ENCODE data around the gene TKT.

Gene TKT

DNA sequence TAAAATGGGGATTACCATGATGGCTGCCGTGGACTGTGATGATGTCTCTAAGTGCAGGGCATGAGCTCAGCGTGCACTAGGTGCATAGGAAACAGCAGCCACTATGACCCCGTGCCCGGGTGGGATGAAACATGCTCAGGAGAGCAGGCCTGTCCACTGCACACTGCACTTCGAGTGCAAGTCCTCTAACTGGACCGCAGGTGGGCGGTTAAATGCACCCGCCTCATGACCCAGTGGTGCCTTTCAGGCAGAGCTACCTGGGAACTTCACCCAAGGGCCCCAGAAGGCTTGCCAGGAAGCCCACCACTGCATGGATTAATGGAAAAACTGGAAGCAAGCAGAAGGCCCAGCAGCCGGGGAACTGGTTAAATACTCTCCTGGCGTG is 60.8 kb downstream of the TKT start:
- TF ChIP-seq MYC (IDR thresholded peaks at IDR 0.05; ENCODE audit: low read depth, low read length) (no peak), MAX (IDR thresholded peaks at IDR 0.05; ENCODE audit: low read depth, low read length) (no peak), POLR2A (IDR thresholded peaks at IDR 0.05; ENCODE audit: extremely low read depth, insufficient read length) (no peak)
- TF ChIP-seq, protein P1, sequence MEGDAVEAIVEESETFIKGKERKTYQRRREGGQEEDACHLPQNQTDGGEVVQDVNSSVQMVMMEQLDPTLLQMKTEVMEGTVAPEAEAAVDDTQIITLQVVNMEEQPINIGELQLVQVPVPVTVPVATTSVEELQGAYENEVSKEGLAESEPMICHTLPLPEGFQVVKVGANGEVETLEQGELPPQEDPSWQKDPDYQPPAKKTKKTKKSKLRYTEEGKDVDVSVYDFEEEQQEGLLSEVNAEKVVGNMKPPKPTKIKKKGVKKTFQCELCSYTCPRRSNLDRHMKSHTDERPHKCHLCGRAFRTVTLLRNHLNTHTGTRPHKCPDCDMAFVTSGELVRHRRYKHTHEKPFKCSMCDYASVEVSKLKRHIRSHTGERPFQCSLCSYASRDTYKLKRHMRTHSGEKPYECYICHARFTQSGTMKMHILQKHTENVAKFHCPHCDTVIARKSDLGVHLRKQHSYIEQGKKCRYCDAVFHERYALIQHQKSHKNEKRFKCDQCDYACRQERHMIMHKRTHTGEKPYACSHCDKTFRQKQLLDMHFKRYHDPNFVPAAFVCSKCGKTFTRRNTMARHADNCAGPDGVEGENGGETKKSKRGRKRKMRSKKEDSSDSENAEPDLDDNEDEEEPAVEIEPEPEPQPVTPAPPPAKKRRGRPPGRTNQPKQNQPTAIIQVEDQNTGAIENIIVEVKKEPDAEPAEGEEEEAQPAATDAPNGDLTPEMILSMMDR (IDR thresholded peaks at IDR 0.05; ENCODE audit: low read depth, low read length), result no peak
- H3K4me3 ChIP-seq (ENCODE audit: low read depth, low read length), result no peak overlapping the region
- no peak for DNase-seq (ENCODE audit: low read depth)

DNA sequence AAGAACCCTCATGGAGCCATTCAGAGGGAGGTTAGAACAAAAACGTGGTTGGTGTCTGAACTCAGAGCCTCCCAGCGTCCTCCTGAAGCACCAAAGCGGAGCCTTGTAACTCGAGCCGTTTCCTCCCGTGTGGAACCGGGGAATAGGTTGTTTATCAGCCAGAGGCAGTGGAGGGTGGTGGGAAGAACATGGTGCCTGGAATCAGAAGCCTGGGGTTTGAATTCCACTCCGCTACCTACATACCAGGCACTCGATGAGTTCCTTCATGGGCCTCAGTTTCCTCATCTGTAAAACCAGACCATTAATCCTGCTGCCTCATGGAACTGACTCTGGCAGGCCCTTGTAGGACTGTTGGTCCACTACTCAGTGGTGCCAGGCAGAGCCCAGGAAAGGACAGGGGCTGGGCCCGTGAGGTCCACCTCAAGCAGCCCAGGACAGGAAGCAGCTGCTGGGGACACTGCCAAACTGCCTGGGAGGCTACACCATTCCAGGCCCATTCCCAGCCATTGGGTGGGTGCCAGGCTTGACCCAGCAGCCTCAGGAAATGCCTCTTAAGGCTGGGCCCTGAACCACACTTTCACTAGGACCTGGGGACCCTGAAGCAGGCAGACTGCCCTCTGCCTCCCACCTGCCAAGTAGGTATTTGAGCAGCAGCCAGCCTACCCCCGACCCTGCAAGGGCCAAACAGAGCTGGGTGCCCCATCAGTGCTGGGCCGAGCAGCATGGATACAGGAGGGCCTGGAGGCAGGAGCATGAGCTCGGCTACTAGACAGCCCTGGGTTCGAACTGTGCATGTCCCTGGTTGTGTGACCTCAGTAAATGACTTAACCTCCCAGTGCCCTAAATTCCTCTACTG is 61.4 kb downstream of the TKT start:
- TF ChIP-seq, protein P1 (IDR thresholded peaks at IDR 0.05; ENCODE audit: low read depth, low read length), result no peak
- TF ChIP-seq MAX (IDR thresholded peaks at IDR 0.05; ENCODE audit: low read depth, low read length) (no peak), POLR2A (IDR thresholded peaks at IDR 0.05; ENCODE audit: extremely low read depth, insufficient read length) (no peak), MYC (IDR thresholded peaks at IDR 0.05; ENCODE audit: low read depth, low read length) (no peak)
- H3K4me3 ChIP-seq (ENCODE audit: low read depth, low read length), result no peak overlapping the region
- no peak for DNase-seq (ENCODE audit: low read depth)

DNA sequence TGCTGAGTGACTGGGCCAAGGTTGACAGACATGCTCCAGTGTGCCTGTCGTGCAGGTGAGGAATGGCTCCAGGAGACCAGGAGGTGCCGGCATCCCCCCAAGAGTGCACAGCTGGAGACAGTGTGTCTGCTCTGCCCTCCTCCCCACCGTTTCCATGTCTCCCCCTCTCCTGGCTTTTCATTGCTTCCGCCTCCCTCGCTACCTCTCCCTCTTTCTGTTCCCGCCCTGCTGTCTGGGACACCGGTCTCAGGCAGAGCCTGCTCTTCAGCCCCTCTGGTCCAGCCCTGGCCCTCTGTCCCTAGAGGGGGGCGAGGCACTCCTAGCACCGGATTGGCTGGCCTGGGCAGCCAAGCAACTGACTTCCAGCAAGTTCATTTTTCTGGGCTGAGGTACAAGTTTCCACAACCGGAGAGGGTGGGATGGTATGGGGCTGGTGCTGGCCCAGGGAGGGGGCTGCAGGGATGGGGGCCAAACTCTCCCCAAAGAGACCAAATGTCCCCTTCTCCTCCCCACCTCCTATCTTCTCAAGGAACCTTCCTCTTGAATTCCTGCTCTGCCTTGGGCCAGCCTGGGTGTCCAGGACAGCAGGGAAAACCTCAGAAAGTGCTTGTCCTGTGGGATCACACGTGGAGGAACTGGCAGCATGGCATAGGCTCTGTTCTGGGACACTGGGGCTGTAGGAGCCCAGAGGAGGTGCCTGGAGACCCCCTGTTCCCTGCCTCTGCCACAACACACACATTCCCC is 62.2 kb downstream of the TKT start:
- no peak for DNase-seq (ENCODE audit: low read depth)
- no peak overlapping the region for H3K4me3 ChIP-seq (ENCODE audit: low read depth, low read length)
- TF ChIP-seq POLR2A (IDR thresholded peaks at IDR 0.05; ENCODE audit: extremely low read depth, insufficient read length) (no peak), MYC (IDR thresholded peaks at IDR 0.05; ENCODE audit: low read depth, low read length) (no peak), MAX (IDR thresholded peaks at IDR 0.05; ENCODE audit: low read depth, low read length) (no peak)
- TF ChIP-seq, protein P1 (IDR thresholded peaks at IDR 0.05; ENCODE audit: low read depth, low read length), result no peak

DNA sequence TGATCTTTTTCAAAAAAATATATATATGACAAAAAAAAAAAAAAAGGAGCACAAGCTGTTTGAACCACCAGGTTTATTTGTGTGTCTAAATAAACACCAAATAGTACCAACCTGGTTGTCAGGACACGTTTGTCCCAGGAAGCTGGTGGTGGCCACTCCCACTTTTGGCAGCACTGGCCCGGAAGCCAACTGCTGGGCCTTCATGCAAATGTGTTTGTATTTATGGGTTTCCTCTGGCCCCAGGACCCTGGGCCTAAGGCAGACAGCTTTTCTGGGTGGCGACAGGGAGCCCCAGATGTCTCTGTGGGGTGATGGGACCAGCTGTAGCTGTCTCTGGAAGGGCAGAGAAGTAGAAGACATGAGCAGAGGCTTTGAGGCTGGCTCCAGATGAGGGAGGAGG is 63.2 kb downstream of the TKT start:
- TF ChIP-seq POLR2A (IDR thresholded peaks at IDR 0.05; ENCODE audit: extremely low read depth, insufficient read length) (no peak), MAX (IDR thresholded peaks at IDR 0.05; ENCODE audit: low read depth, low read length) (no peak), MYC (IDR thresholded peaks at IDR 0.05; ENCODE audit: low read depth, low read length) (no peak)
- TF ChIP-seq, protein P1 (IDR thresholded peaks at IDR 0.05; ENCODE audit: low read depth, low read length), result no peak
- DNase-seq (ENCODE audit: low read depth), result no peak
- no peak overlapping the region for H3K4me3 ChIP-seq (ENCODE audit: low read depth, low read length)

DNA sequence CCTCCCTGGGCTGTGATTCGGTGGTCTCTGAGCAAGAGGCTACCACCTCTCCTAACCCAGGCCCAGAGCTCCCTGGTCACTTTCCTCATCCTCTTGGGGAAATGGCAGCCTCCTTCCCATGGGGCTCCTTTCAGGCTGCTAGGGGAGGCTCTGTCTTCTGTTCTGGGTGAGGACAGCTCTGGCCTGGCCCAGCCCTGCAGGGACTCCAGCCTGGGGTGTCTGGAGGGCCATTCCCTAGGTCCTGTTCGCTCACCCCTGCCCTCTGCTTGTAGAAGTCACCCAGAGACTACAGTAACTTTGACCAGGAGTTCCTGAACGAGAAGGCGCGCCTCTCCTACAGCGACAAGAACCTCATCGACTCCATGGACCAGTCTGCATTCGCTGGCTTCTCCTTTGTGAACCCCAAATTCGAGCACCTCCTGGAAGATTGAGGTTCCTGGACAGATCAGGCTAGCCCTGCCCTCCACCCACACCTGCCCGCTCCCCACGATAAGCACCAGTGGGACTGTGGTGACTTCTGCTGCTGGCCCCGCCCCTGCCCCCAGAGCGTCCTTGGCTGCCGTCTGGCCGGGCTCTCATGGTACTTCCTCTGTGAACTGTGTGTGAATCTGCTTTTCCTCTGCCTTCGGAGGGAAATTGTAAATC is 63.9 kb downstream of the TKT start:
- no peak for DNase-seq (ENCODE audit: low read depth)
- TF ChIP-seq POLR2A (IDR thresholded peaks at IDR 0.05; ENCODE audit: extremely low read depth, insufficient read length) (no peak), MYC (IDR thresholded peaks at IDR 0.05; ENCODE audit: low read depth, low read length) (no peak), MAX (IDR thresholded peaks at IDR 0.05; ENCODE audit: low read depth, low read length) (no peak)
- TF ChIP-seq, protein P1 (IDR thresholded peaks at IDR 0.05; ENCODE audit: low read depth, low read length), result no peak
- no peak overlapping the region for H3K4me3 ChIP-seq (ENCODE audit: low read depth, low read length)
